H1 (cell line): Measurements from ENCODE around the gene EIF4ENIF1. TPM values are rescaled to one million over a fixed set of nuclear protein-coding genes. Genes with fewer than 3 reads are reported as not detected.

Experiments used
- CTCF ChIA-PET: fragments of 300-600 bp; sonication (Branson Sonifier 250); formaldehyde crosslinking; loops from one replicate; lab custom pipeline; 2021; ENCODE audit not compliant: partially characterized antibody; lab: Charles Lee
- POLR2A ChIA-PET: fragments of 300-600 bp; sonication (Branson Sonifier 250); formaldehyde crosslinking; loops from one replicate; lab custom pipeline; 2021; ENCODE audit warnings: inconsistent platforms; ENCODE audit not compliant: partially characterized antibody; lab: Charles Lee
- DNase-seq, 2 experiments: peaks; one replicate each; pipeline versions ENCODE4 v3.0.0 to v3.0.0-alpha.2; 2010 to 2022; ENCODE audit warnings: low spot score in 2 of 2, low read depth in 1 of 2, mixed read lengths in 1 of 2
- FAIRE-seq: peaks from 2 replicates; lab custom pipeline; 2011; peaks lifted over from hg19 to GRCh38; lab: Jason Lieb, UNC
- H2AFZ ChIP-seq: 2 replicates; pipeline ENCODE4 v1.8.1; 2012; ENCODE audit warnings: low read length, inconsistent platforms
- H2AK5ac ChIP-seq: 2 replicates; pipeline ENCODE4 v1.6.1; 2013; ENCODE audit warnings: low read depth, low read length
- H2BK120ac ChIP-seq: replicated peaks from 2 replicates; pipeline ENCODE3; 2013; ENCODE audit warnings: low read depth, low read length, inconsistent platforms
- H2BK12ac ChIP-seq: 2 replicates; pipeline ENCODE4 v1.6.1; 2013; ENCODE audit warnings: low read depth, low read length
- H2BK15ac ChIP-seq: 2 replicates; pipeline ENCODE4 v1.6.1; 2013; ENCODE audit warnings: low read length
- H2BK20ac ChIP-seq: 2 replicates; pipeline ENCODE4 v1.6.1; 2013; ENCODE audit warnings: low read length
- H2BK5ac ChIP-seq: 2 replicates; pipeline ENCODE4 v1.6.1; 2013; ENCODE audit warnings: low read depth, low read length
- H3K14ac ChIP-seq: 2 replicates; pipeline ENCODE4 v1.6.1; 2013; ENCODE audit warnings: inconsistent platforms; ENCODE audit not compliant: insufficient read length
- H3K18ac ChIP-seq: 2 replicates; pipeline ENCODE4 v1.6.1; 2013; ENCODE audit warnings: low read length; ENCODE audit errors: extremely low read depth
- H3K23ac ChIP-seq: 2 replicates; pipeline ENCODE4 v1.6.1; 2013; ENCODE audit warnings: inconsistent platforms; ENCODE audit not compliant: insufficient read length
- H3K23me2 ChIP-seq: 2 replicates; pipeline ENCODE4 v1.6.1; 2013; ENCODE audit warnings: low read depth, low read length
- H3K27ac ChIP-seq: 2 replicates; pipeline ENCODE4 v1.6.1; 2011; ENCODE audit warnings: low read depth, low read length, inconsistent platforms
- H3K27me3 ChIP-seq, 4 experiments: replicated peaks in 1 of 4; 1 replicate in 1 of 4; 2 replicates in 3 of 4; pipeline versions ENCODE4 v1.6.1 to v1.8.1; 2011 to 2013; ENCODE audit warnings: low read length in 3 of 4, mild to moderate bottlenecking in 3 of 4, inconsistent platforms in 2 of 4, mixed read lengths in 2 of 4, moderate library complexity in 1 of 4; ENCODE audit not compliant: control insufficient read depth in 3 of 4, insufficient read depth in 3 of 4; ENCODE audit errors: extremely low read depth in 1 of 4
- H3K36me3 ChIP-seq, 4 experiments: 2 replicates each; pipeline versions ENCODE4 v1.6.1 to v1.8.1; 2011 to 2013; ENCODE audit warnings: mild to moderate bottlenecking in 4 of 4, low read length in 3 of 4, moderate library complexity in 2 of 4, control low read depth in 1 of 4, inconsistent platforms in 1 of 4; ENCODE audit not compliant: insufficient read depth in 4 of 4, control insufficient read depth in 2 of 4
- H3K4ac ChIP-seq: replicated peaks from 2 replicates; pipeline ENCODE3; 2013; ENCODE audit warnings: low read length, low read depth, mixed read lengths, inconsistent platforms; ENCODE audit not compliant: insufficient read length
- H3K4me1 ChIP-seq, 4 experiments: replicated peaks in 1 of 4; 1 replicate in 1 of 4; 2 replicates in 3 of 4; pipeline versions ENCODE4 v1.6.1 to v1.8.1; 2011 to 2013; ENCODE audit warnings: low read length in 3 of 4, inconsistent platforms in 2 of 4, mixed read lengths in 1 of 4; ENCODE audit not compliant: insufficient read depth in 4 of 4, control insufficient read depth in 3 of 4
- H3K4me2 ChIP-seq, 2 experiments: 2 replicates each; pipeline versions ENCODE4 v1.6.1 to v1.8.1; 2011 to 2013; ENCODE audit warnings: low read depth in 2 of 2, low read length in 2 of 2, control low read depth in 1 of 2, inconsistent platforms in 1 of 2, mild to moderate bottlenecking in 1 of 2; ENCODE audit not compliant: insufficient read depth in 1 of 2
- H3K4me3 ChIP-seq, 4 experiments: fragments of 200-600, 300-600 bp in 1 of 4; sonication (generic), shearing (Covaris generic), sonication (Bioruptor Twin) in 1 of 4; 2 replicates each; pipeline versions ENCODE4 v1.5.1 to v1.8.1; 2011 to 2016; ENCODE audit warnings: low read length in 4 of 4, low read depth in 3 of 4, control low read depth in 2 of 4, inconsistent platforms in 2 of 4, mild to moderate bottlenecking in 2 of 4, mixed read lengths in 1 of 4, moderate library complexity in 1 of 4; ENCODE audit not compliant: insufficient read depth in 2 of 4; ENCODE audit errors: extremely low read depth in 1 of 4
- H3K56ac ChIP-seq: replicated peaks from 2 replicates; pipeline ENCODE3; 2013; ENCODE audit warnings: low read depth, mild to moderate bottlenecking, mixed read lengths, low read length, inconsistent platforms; ENCODE audit not compliant: insufficient read length
- H3K79me1 ChIP-seq: 2 replicates; pipeline ENCODE4 v1.6.1; 2013; ENCODE audit warnings: low read depth, low read length, control low read depth
- H3K79me2 ChIP-seq, 2 experiments: 2 replicates each; pipeline versions ENCODE4 v1.6.1 to v1.8.1; 2012 to 2013; ENCODE audit warnings: low read length in 2 of 2, mild to moderate bottlenecking in 2 of 2, inconsistent platforms in 1 of 2; ENCODE audit not compliant: insufficient read depth in 2 of 2, control insufficient read depth in 1 of 2
- H3K9ac ChIP-seq, 4 experiments: replicated peaks in 1 of 4; 1 replicate in 1 of 4; 2 replicates in 3 of 4; pipeline versions ENCODE4 v1.6.1 to v1.8.1; 2011 to 2013; ENCODE audit warnings: low read depth in 3 of 4, low read length in 3 of 4, control low read depth in 2 of 4, mild to moderate bottlenecking in 2 of 4, moderate library complexity in 2 of 4, inconsistent platforms in 1 of 4; ENCODE audit errors: extremely low read depth in 1 of 4
- H3K9me3 ChIP-seq, 2 experiments: 2 replicates each; pipeline versions ENCODE4 v1.6.1 to v1.8.1; 2012 to 2013; ENCODE audit warnings: mild to moderate bottlenecking in 2 of 2, moderate library complexity in 2 of 2, control low read depth in 1 of 2, inconsistent platforms in 1 of 2, low read depth in 1 of 2, low read length in 1 of 2, mixed read lengths in 1 of 2; ENCODE audit not compliant: insufficient read depth in 2 of 2
- H4K20me1 ChIP-seq, 2 experiments: replicated peaks in 1 of 2; 2 replicates each; pipeline versions ENCODE3 to v1.8.1; 2011 to 2013; ENCODE audit warnings: inconsistent platforms in 2 of 2, low read length in 2 of 2, mild to moderate bottlenecking in 1 of 2; ENCODE audit not compliant: insufficient read depth in 2 of 2, control insufficient read depth in 1 of 2
- H4K5ac ChIP-seq: 2 replicates; pipeline ENCODE4 v1.6.1; 2013; ENCODE audit warnings: low read length, low read depth, mixed read lengths, inconsistent platforms; ENCODE audit not compliant: insufficient read length
- H4K8ac ChIP-seq: 2 replicates; pipeline ENCODE4 v1.8.0; 2013; ENCODE audit warnings: mild to moderate bottlenecking, moderate library complexity, low read length, inconsistent platforms; ENCODE audit not compliant: insufficient read depth; ENCODE audit errors: extremely low read depth
- H4K91ac ChIP-seq: replicated peaks from 2 replicates; pipeline ENCODE3; 2013; ENCODE audit warnings: low read length, mixed read lengths, inconsistent platforms; ENCODE audit not compliant: insufficient read length
- CBX5 ChIP-seq: fragments of 300-800, 300-1000 bp; sonication (generic); IDR thresholded peaks from 2 replicates; pipeline ENCODE4 v1.7.1; 2016; ENCODE audit warnings: antibody characterized with exemption, low read length, low read depth
- CREB1 ChIP-seq: IDR thresholded peaks from 2 replicates; pipeline ENCODE4 v1.6.1; 2012; ENCODE audit warnings: inconsistent platforms
- HDAC2 ChIP-seq, 2 experiments: fragments of 300-600 bp in 1 of 2; sonication (generic) in 1 of 2; IDR thresholded peaks; 2 replicates each; pipeline ENCODE4 v1.6.1; 2011 to 2012; ENCODE audit warnings: low read depth in 2 of 2, low read length in 2 of 2, mild to moderate bottlenecking in 2 of 2, moderate library complexity in 2 of 2, borderline replicate concordance in 1 of 2, inconsistent platforms in 1 of 2
- NRF1 ChIP-seq: IDR thresholded peaks from 2 replicates; pipeline ENCODE4 v1.6.1; 2011; ENCODE audit warnings: mild to moderate bottlenecking, low read depth, low read length, improper control_type of control experiment
- POLR2A ChIP-seq, 2 experiments: IDR thresholded peaks; 1 replicate in 1 of 2; 2 replicates in 1 of 2; pipeline ENCODE4 v1.6.1; 2011; ENCODE audit warnings: low read depth in 2 of 2, low read length in 2 of 2, mild to moderate bottlenecking in 2 of 2; ENCODE audit errors: control extremely low read depth in 1 of 2
- POLR2AphosphoS5 ChIP-seq: IDR thresholded peaks from 2 replicates; pipeline ENCODE4 v1.6.1; 2011; ENCODE audit warnings: low read depth, low read length
- POU5F1 ChIP-seq: IDR thresholded peaks from 2 replicates; pipeline ENCODE4 v1.6.1; 2011; ENCODE audit warnings: low read depth, mild to moderate bottlenecking, low read length, moderate library complexity
- SAP30 ChIP-seq: fragments of 300-600 bp; sonication (generic); IDR thresholded peaks from 2 replicates; pipeline ENCODE4 v1.7.1; 2012; ENCODE audit warnings: low read length, moderate library complexity, mild to moderate bottlenecking, inconsistent platforms; ENCODE audit not compliant: insufficient read depth, insufficient replicate concordance
- SP1 ChIP-seq: IDR thresholded peaks from 2 replicates; pipeline ENCODE4 v1.6.1; 2011; ENCODE audit warnings: low read depth, low read length
- SUZ12 ChIP-seq: fragments of 200-600 bp; sonication (generic); IDR thresholded peaks from 2 replicates; pipeline ENCODE4 v1.6.1; 2012; ENCODE audit warnings: mild to moderate bottlenecking, inconsistent platforms, low read length, moderate library complexity, mixed read lengths
- YY1 ChIP-seq: IDR thresholded peaks from 2 replicates; pipeline ENCODE4 v1.6.1; 2011; ENCODE audit warnings: low read depth, mild to moderate bottlenecking, low read length
- WGBS, 2 experiments: shearing (Covaris generic) in 1 of 2; methylation state at CpG; one replicate each; pipeline versions ENCODE4 v1.1.6 to v1.1.7; 2013 to 2015; ENCODE audit warnings: low lambda C conversion rate in 2 of 2, mixed read lengths in 2 of 2, inconsistent platforms in 1 of 2, low coverage in 1 of 2, missing lambda C conversion rate in 1 of 2; ENCODE audit not compliant: insufficient replicate concordance in 2 of 2, insufficient coverage in 1 of 2, insufficient read length in 1 of 2; ENCODE audit errors: extremely low coverage in 1 of 2, missing lambda C conversion rate in 1 of 2; 5-methylcytosine and 5-hydroxymethylcytosine counted together
- polyA plus RNA-seq, 7 experiments: library from polyadenylated mRNA; depleted of rRNA in 3 of 7; stranded (reverse) in 5 of 7; unstranded in 2 of 7; fragments of >200 nt in 5 of 7; fragments of 200-250 nt in 2 of 7; gene quantifications; 1 replicate in 5 of 7; 2 replicates in 1 of 7; 4 replicates in 1 of 7; pipeline versions ENCODE4 v1.2.1 to v1.2.3, GENCODE V29; 2011 to 2013; ENCODE audit warnings: missing spikeins in 2 of 7, mixed read lengths in 2 of 7
- total RNA-seq: library from RNA; stranded (reverse); fragmentation: NEBNext Ultra II Directional; extraction: Animal tissue kit (Norgen Biotek cat#: 25700); gene quantifications from 2 replicates; pipeline ENCODE4 v1.2.1, GENCODE V29; 2021
- TF ChIP-seq, protein P1 (sequence below): IDR thresholded peaks from 2 replicates; pipeline ENCODE4 v1.6.1; 2011; ENCODE audit warnings: low read length, improper control_type of control experiment
- TF ChIP-seq, protein P2 (sequence below): IDR thresholded peaks from 2 replicates; pipeline ENCODE4 v1.6.1; 2011; ENCODE audit warnings: low read depth, mild to moderate bottlenecking, low read length; ENCODE audit not compliant: insufficient read depth

The EIF4ENIF1 gene
- total and polyA plus RNA-seq, 2 of the 8 experiments (the other 6 are each of a cell fraction or from before 2014, with no cell fraction given): 21.9 to 23.6 TPM

DNA sequence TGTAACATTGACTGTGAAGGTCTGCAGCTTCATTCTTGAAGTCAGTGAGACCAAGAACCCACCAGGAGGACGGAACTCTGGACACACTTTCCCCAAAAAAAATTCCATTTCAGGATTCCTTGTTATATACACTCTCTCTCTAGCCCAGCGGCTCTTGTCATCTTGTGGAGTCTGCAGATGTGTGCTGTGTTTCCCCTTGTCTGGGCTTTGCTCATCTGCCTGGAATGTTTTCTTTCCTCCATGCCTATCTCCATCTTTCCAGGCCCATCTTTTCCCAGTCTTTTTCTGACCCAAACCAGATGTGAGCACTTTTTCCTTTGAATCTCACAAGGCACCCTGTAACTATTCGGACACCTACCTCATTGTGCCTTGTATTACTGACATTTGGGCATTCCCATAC lies 95.3 kb downstream of the EIF4ENIF1 start:
- Histone ChIP-seq H2BK120ac (no peak overlapping the region), H3K23ac (no peak overlapping the region), H3K4me2 (no peak overlapping the region), H3K14ac (no peak overlapping the region), H3K27ac (no peak overlapping the region), H3K56ac (no peak overlapping the region), H3K4ac (no peak overlapping the region), H2AK5ac (no peak overlapping the region), H3K18ac (no peak overlapping the region), H3K9me3 (no peaks in the 10 kb centered on the region), H3K9ac (no peak overlapping the region), H3K27me3 (no peaks in the 10 kb centered on the region), H3K79me1 (no peaks in the 10 kb centered on the region), H4K8ac (no peak overlapping the region), H2BK12ac (no peak overlapping the region), H4K20me1 (no peaks in the 10 kb centered on the region), H4K91ac (no peak overlapping the region), H4K5ac (no peak overlapping the region), H2AFZ (no peak overlapping the region), H3K79me2 (no peaks in the 10 kb centered on the region), H2BK15ac (no peak overlapping the region), H2BK5ac (no peak overlapping the region), H3K4me3 (no peak overlapping the region), H2BK20ac (no peak overlapping the region), H3K4me1 (peaks cover 0 to 2% (median 0%) of the 10 kb centered on the region in 4 experiments; a peak in 1 of 7 replicates), H3K23me2 (peaks cover 2% of the 10 kb centered on the region; the same call in 1 of the 2 replicates), H3K36me3 (no peaks in the 10 kb centered on the region)
- ChIA-PET CTCF (no interaction called here), POLR2A (interaction anchor here (1.0 kb wide), 1 partner anchor 50 kb away, joined by 4 read pairs; no protein-coding TSS in a partner anchor)
- FAIRE-seq (no peak), DNase-seq (no peak)
- WGBS, 2 experiments: 86% methylated on average over 3 of the region's 3 CpGs; no CpG with 5 or more reads in 1 of the 2 experiments
- no peak for TF ChIP-seq SP1
- TF ChIP-seq, protein P1, sequence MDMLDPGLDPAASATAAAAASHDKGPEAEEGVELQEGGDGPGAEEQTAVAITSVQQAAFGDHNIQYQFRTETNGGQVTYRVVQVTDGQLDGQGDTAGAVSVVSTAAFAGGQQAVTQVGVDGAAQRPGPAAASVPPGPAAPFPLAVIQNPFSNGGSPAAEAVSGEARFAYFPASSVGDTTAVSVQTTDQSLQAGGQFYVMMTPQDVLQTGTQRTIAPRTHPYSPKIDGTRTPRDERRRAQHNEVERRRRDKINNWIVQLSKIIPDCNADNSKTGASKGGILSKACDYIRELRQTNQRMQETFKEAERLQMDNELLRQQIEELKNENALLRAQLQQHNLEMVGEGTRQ: no peak
- TF ChIP-seq, protein P2, sequence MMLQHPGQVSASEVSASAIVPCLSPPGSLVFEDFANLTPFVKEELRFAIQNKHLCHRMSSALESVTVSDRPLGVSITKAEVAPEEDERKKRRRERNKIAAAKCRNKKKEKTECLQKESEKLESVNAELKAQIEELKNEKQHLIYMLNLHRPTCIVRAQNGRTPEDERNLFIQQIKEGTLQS: no peak
- no peak for TF ChIP-seq SUZ12
- TF ChIP-seq POLR2A (IDR thresholded peaks at IDR 0.05; ENCODE audit: control extremely low read depth in 1 of 2, low read depth in 2 of 2, low read length in 2 of 2): no peak
- no peak for TF ChIP-seq YY1
- TF ChIP-seq CBX5: no peak
- no peak for TF ChIP-seq HDAC2 (IDR thresholded peaks at IDR 0.05; ENCODE audit: borderline replicate concordance in 1 of 2, low read depth in 2 of 2, low read length in 2 of 2)
- TF ChIP-seq SAP30: no peak
- TF ChIP-seq POLR2AphosphoS5: no peak
- no peak for TF ChIP-seq CREB1
- TF ChIP-seq POU5F1: no peak
- TF ChIP-seq NRF1: no peak
